Psoas muscle (tissue), 8 donors: ENCODE measurements around the gene COL18A1. TPM values are rescaled to one million over a fixed set of nuclear protein-coding genes. Genes with fewer than 3 reads are reported as not detected.

ENCODE experiments used
- ATAC-seq, 4 donors: fragments of 200-7000 bp; cut with Tn5 transposase; one replicate each; pipeline ENCODE4 v1.9.1; 2020; ENCODE audit warnings: moderate library complexity in 3 of 4, mild to moderate bottlenecking in 2 of 4
- DNase-seq, 2 donors: peaks; one replicate each; pipeline ENCODE4 v3.0.0-alpha.2; 2020
- H3K27ac ChIP-seq: fragments of 200-600 bp; one replicate; pipeline ENCODE4 v1.8.0; 2022
- H3K27me3 ChIP-seq, 3 donors: fragments of 200-600 bp in 1 of 3; one replicate each; pipeline versions ENCODE4 v1.6.1 to v1.8.0; 2013 to 2022; ENCODE audit warnings: low read length in 2 of 3, mild to moderate bottlenecking in 2 of 3, moderate library complexity in 1 of 3; ENCODE audit not compliant: insufficient read depth in 3 of 3
- H3K36me3 ChIP-seq, 2 donors: fragments of 200-600 bp in 1 of 2; one replicate each; pipeline versions ENCODE4 v1.6.1 to v1.8.0; 2013 to 2022; ENCODE audit warnings: low read depth in 1 of 2, mild to moderate bottlenecking in 1 of 2, moderate library complexity in 1 of 2; ENCODE audit not compliant: insufficient read depth in 1 of 2
- H3K4me1 ChIP-seq: fragments of 200-600 bp; one replicate; pipeline ENCODE4 v1.8.0; 2022
- H3K4me3 ChIP-seq: fragments of 200-600 bp; one replicate; pipeline ENCODE4 v1.8.0; 2022; ENCODE audit warnings: mild to moderate bottlenecking
- H3K9me3 ChIP-seq: fragments of 200-600 bp; one replicate; pipeline ENCODE4 v1.8.0; 2022
- WGBS, 3 donors: extraction: QIAGEN DNeasy Blood & Tissue Kit; methylation state at CpG; one replicate each; pipeline versions ENCODE4 v1.1.6 to v1.1.7; 2013; 5-methylcytosine and 5-hydroxymethylcytosine counted together
- intact Hi-C, 2 donors: fragments of 100-400 bp; cut with DNase I; formaldehyde crosslinking; loops; one replicate each; pipeline versions ENCODE4 v1.11.0 to v1.14.2; 2022
- polyA plus RNA-seq, 3 donors: library from polyadenylated mRNA; stranded (reverse); fragments of 200-250 nt; gene quantifications; one replicate each; pipeline ENCODE4 v1.2.3, GENCODE V29; 2013
- total RNA-seq, 4 donors: library from RNA; stranded (reverse); fragmentation: NEBNext Ultra II Directional in 2 of 4; extraction: Animal tissue kit (Norgen Biotek cat#: 25700) in 2 of 4; gene quantifications; one replicate each; pipeline versions ENCODE4 v1.2.1 to v1.2.4, GENCODE V29; 2021 to 2023
- TF ChIP-seq, protein P1 (sequence below): fragments of 200-600 bp; IDR thresholded peaks from one replicate; pipeline ENCODE4 v1.8.0; 2022; ENCODE audit warnings: antibody characterized with exemption
- donor health status: healthy with polysubstance abuse.
- donor health status: DM: no; HTN: no; CAD: no; lungs with moderate emphysema.
- donor health status: Bipolar disorder and iron deficiency.
- donor health status: healthy.
- donor health status: DM: yes; HTN: yes; CAD: no.
- donor health status: DM: no; HTN: no; CAD: no.
- donor health status: DM: no; HTN: no; CAD: no.
- donor health status: DM: yes; HTN: yes; CAD: no.

Gene COL18A1
- total and polyA plus RNA-seq, 7 donors: 4.8 to 25.3 (median 12.1) TPM

DNA sequence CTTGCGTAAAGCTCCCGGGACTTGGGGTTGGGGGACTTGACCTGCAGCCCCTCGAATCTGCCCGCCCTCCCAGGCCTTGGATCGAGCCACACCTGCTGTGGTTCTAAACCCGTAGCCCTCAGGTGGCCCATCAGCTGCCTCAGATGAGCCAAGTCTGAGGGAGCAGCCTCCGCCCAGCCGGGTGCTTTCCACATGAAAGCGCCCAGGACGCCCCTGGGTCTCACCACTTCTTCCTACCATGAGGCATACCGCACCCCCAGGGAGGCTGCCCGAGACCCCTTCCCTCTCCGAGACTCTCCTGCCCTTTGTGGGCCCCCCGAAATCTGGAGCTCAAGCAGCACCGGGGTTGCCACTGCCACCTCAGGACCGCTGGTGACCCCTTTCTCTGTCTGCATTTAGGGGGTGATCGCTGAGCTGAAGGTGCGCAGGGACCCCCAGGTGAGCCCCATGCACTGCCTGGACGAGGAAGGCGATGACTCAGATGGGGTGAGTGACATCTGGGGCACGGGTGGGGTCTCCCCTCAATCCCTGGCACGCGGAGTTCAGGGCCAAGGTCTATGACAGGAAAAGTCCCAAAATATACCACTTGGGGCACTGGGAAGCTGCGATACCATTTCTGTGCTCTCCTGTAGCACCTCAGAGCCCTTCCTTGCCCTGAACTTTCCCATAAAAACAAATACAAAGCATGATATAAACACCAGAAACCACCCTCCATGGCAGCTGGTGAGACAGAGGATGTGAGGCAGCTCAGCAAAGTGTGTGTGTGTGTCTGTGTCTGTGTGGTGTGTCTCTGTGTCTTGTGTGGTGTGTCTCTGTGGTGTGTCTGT is 68.7 kb downstream of the COL18A1 start:
- Histone ChIP-seq H3K36me3 (peaks cover 0 to 12% of the 10 kb centered on the region in 2 donors), H3K4me3 (no peak overlapping the region), H3K9me3 (no peaks in the 10 kb centered on the region), H3K4me1 (no peaks in the 10 kb centered on the region), H3K27me3 (peaks cover 0 to 18% (median 8%) of the 10 kb centered on the region in 3 donors), H3K27ac (no peak overlapping the region)
- ATAC-seq (no peak), DNase-seq (peak in 1 of 2 donors; percentile 47)
- TF ChIP-seq, protein P1, sequence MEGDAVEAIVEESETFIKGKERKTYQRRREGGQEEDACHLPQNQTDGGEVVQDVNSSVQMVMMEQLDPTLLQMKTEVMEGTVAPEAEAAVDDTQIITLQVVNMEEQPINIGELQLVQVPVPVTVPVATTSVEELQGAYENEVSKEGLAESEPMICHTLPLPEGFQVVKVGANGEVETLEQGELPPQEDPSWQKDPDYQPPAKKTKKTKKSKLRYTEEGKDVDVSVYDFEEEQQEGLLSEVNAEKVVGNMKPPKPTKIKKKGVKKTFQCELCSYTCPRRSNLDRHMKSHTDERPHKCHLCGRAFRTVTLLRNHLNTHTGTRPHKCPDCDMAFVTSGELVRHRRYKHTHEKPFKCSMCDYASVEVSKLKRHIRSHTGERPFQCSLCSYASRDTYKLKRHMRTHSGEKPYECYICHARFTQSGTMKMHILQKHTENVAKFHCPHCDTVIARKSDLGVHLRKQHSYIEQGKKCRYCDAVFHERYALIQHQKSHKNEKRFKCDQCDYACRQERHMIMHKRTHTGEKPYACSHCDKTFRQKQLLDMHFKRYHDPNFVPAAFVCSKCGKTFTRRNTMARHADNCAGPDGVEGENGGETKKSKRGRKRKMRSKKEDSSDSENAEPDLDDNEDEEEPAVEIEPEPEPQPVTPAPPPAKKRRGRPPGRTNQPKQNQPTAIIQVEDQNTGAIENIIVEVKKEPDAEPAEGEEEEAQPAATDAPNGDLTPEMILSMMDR: no peak
- intact Hi-C loops: no loop called here
- WGBS, 3 donors: 92 to 94% (median 92%) methylated on average over 22 to 24 of the region's 24 CpGs

GRCh38 chr21:45474323-45474950 is 69.5 kb downstream of the COL18A1 start:
- Histone ChIP-seq H3K27ac (no peak overlapping the region), H3K27me3 (peaks cover 0 to 18% (median 8%) of the 10 kb centered on the region in 3 donors), H3K4me1 (no peaks in the 10 kb centered on the region), H3K36me3 (peaks cover 0 to 12% of the 10 kb centered on the region in 2 donors), H3K4me3 (no peak overlapping the region), H3K9me3 (no peaks in the 10 kb centered on the region)
- intact Hi-C loops: no loop called here
- TF ChIP-seq, protein P1: no peak
- WGBS, 3 donors: 96 to 98% (median 97%) methylated on average over 18 of the region's 18 CpGs
- peak in 1 of 2 donors; percentile 52 for DNase-seq
- ATAC-seq: no peak

DNA sequence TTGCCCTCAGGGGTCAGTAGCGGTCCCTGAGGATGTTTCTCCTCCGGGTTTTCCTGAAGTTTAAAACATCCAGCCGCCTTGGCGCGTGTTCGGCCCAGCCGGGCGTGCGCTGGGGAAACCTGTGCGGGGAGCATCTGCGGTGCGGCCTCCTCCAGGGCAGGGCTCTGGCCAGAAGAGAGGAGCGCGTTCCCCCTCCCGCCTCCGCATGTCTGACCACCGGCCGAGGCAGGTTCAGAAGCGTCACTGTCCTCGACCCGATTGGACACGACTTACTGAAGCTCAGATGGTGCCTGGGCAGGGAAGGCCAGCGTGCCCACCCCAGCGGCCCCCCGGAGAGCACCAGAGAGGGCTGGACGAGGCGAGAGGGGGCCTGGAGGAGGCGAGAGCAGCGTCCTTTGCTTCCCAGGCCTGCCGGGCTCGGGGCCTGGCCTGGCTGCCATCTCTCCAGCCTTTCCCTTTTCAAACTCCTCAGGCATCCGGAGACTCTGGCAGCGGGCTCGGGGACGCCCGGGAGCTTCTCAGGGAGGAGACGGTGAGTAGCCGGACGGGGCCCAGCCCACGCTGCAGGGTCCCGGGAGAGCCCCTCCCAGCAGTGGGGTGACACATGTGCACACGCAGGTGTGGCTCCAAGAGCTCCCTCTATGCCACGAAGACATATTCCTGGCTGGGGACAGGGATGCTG is 70.2 kb downstream of the COL18A1 start:
- intact Hi-C loops: no loop called here
- Histone ChIP-seq H3K4me1 (no peaks in the 10 kb centered on the region), H3K27ac (no peak overlapping the region), H3K9me3 (no peaks in the 10 kb centered on the region), H3K4me3 (no peak overlapping the region), H3K27me3 (peaks cover 0 to 18% (median 8%) of the 10 kb centered on the region in 3 donors), H3K36me3 (peaks cover 0 to 12% of the 10 kb centered on the region in 2 donors)
- TF ChIP-seq, protein P1: no peak
- DNase-seq (peak in 1 of 2 donors; percentile 45), ATAC-seq (no peak)
- 91 to 96% (median 95%) methylated on average over 39 to 43 of the region's 43 CpGs for WGBS, 3 donors

DNA sequence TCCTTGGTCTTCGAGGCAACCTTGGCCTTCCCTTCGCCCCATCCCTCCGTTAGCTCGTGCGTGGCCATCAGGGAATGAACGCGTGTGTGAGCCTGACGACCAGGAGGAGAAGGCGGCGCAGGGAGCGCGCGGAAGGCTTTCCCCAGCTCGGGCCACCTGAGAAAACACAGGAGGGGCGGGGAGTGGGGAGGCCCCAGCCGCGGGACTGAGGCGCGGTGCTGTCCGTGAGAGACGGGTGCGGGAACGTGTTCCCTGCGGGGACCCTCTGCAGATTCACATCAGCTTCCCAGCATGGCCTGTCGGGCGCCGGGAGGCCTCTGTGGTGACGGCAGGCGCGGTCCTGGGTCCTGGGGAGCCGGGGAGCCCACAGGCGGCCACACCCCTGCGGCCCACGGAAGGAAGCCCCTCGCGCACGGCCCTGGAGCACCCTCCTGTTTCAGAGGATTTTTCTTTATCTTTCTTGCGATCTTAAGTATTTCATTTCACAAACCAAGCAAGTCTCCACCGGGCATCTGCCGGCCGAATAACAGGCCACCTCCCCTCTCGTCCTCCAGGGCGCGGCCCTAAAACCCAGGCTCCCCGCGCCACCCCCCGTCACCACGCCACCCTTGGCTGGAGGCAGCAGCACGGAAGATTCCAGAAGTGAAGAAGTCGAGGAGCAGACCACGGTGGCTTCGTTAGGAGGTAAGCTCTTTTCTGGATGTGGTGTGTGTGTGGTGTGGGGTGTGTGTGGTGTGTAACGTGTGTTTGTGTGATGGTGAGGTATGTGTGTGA is 71.0 kb downstream of the COL18A1 start:
- Histone ChIP-seq H3K4me3 (no peak overlapping the region), H3K9me3 (no peaks in the 10 kb centered on the region), H3K36me3 (peaks cover 0 to 12% of the 10 kb centered on the region in 2 donors), H3K27ac (no peak overlapping the region), H3K27me3 (peaks cover 0 to 18% (median 8%) of the 10 kb centered on the region in 3 donors), H3K4me1 (no peaks in the 10 kb centered on the region)
- DNase-seq (peak in 1 of 2 donors; percentile 47), ATAC-seq (no peak)
- intact Hi-C loops: no loop called here
- TF ChIP-seq, protein P1: no peak
- WGBS, 3 donors: 91 to 93% (median 92%) methylated on average over 52 to 53 of the region's 53 CpGs
